ENCODE results near the gene RPL27A. TPM values are rescaled to one million over a fixed set of nuclear protein-coding genes. Genes with fewer than 3 reads are reported as not detected.
A peak's percentile ranks its signal among the peaks of the same experiment; 100 is the strongest.

RPL27A gene
- total RNA-seq, 1 experiment from 2014 or later, result 1,103 TPM

GRCh38 chr11:8729067-8729466 lies 46.5 kb downstream of the RPL27A start:
- ChIA-PET CTCF (interaction anchor here (1.5 kb wide), 1 partner anchor 28 kb away, joined by 9 read pairs; no protein-coding TSS in a partner anchor), POLR2A (no interaction called here)
- peaks cover 5% of the 10 kb centered on the region for H3K4me1 Mint-ChIP-seq
- H3K36me3 Mint-ChIP-seq, result no peaks in the 10 kb centered on the region
- no peak for DNase-seq (ENCODE audit: low spot score)
- no peak overlapping the region for H3K27ac Mint-ChIP-seq
- no peaks in the 10 kb centered on the region for H3K9me3 Mint-ChIP-seq
- H3K27me3 Mint-ChIP-seq (ENCODE audit: low read depth), result no peaks in the 10 kb centered on the region
- TF ChIP-seq NFE2L1 (CRISPR knock-in tag; IDR thresholded peaks at IDR 0.05), result no peak
- no peak for TF ChIP-seq ESRRA (CRISPR knock-in tag; IDR thresholded peaks at IDR 0.05; ENCODE audit: borderline replicate concordance)
- TF ChIP-seq GTF2I (CRISPR knock-in tag; conservative IDR thresholded peaks at IDR 0.05), result no peak
- TF ChIP-seq, protein P1, sequence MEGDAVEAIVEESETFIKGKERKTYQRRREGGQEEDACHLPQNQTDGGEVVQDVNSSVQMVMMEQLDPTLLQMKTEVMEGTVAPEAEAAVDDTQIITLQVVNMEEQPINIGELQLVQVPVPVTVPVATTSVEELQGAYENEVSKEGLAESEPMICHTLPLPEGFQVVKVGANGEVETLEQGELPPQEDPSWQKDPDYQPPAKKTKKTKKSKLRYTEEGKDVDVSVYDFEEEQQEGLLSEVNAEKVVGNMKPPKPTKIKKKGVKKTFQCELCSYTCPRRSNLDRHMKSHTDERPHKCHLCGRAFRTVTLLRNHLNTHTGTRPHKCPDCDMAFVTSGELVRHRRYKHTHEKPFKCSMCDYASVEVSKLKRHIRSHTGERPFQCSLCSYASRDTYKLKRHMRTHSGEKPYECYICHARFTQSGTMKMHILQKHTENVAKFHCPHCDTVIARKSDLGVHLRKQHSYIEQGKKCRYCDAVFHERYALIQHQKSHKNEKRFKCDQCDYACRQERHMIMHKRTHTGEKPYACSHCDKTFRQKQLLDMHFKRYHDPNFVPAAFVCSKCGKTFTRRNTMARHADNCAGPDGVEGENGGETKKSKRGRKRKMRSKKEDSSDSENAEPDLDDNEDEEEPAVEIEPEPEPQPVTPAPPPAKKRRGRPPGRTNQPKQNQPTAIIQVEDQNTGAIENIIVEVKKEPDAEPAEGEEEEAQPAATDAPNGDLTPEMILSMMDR (IDR thresholded peaks at IDR 0.05), result no peak
- no peak for TF ChIP-seq ATF3 (CRISPR knock-in tag; conservative IDR thresholded peaks at IDR 0.05)
- no peak for TF ChIP-seq MAX (CRISPR knock-in tag; IDR thresholded peaks at IDR 0.05)
- TF ChIP-seq ZMAT4 (CRISPR knock-in tag; IDR thresholded peaks at IDR 0.05), result no peak
- no peak for TF ChIP-seq STAT6 (CRISPR knock-in tag; conservative IDR thresholded peaks at IDR 0.05; ENCODE audit: low read depth)
- no peak for TF ChIP-seq TEAD1 (CRISPR knock-in tag; IDR thresholded peaks at IDR 0.05)
- no peak for TF ChIP-seq CREB1 (CRISPR knock-in tag; IDR thresholded peaks at IDR 0.05)
- TF ChIP-seq SP1 (CRISPR knock-in tag; conservative IDR thresholded peaks at IDR 0.05), result no peak
- no peak for TF ChIP-seq FOXK1 (CRISPR knock-in tag; IDR thresholded peaks at IDR 0.05)
- no peak for TF ChIP-seq HMGA2 (CRISPR knock-in tag; IDR thresholded peaks at IDR 0.05)
- TF ChIP-seq PREB (CRISPR knock-in tag; IDR thresholded peaks at IDR 0.05; ENCODE audit: borderline replicate concordance), result no peak
- no peak overlapping the region for H3K4me3 Mint-ChIP-seq
- ATAC-seq, result no peak

- TF ChIP-seq, protein P1 (IDR thresholded peaks at IDR 0.05), result peak; percentile 31; the same call in 1 of the 2 replicates
- TF ChIP-seq TP53 (CRISPR knock-in tag; IDR thresholded peaks at IDR 0.05), result no peak
- peak; percentile 46 for DNase-seq (ENCODE audit: low spot score)
- no peaks in the 10 kb centered on the region for H3K36me3 Mint-ChIP-seq
- H3K27ac Mint-ChIP-seq, result no peak overlapping the region
- peak; percentile 65 for ATAC-seq
- no peaks in the 10 kb centered on the region for H3K9me3 Mint-ChIP-seq
- H3K27me3 Mint-ChIP-seq (ENCODE audit: low read depth), result no peaks in the 10 kb centered on the region
- ChIA-PET POLR2A (interaction anchor here (1.0 to 1.1 kb wide), 2 partner anchors 10 to 41 kb away, joined by 3 to 4 read pairs; no protein-coding TSS in a partner anchor), CTCF (interaction anchor here (1.2 to 2.2 kb wide), 5 partner anchors 9 to 80 kb away, joined by 3 to 9 read pairs (median 6); a partner anchor contains a TSS)
- H3K4me3 Mint-ChIP-seq, result no peak overlapping the region
- no peaks in the 10 kb centered on the region; the same call in 1 of the 2 replicates for H3K4me1 Mint-ChIP-seq
Observed at GRCh38 chr11:8729837-8730696, 47.5 kb downstream of the RPL27A start.
